NCI-H82 treated with DMSO at 0.1 percent for 48 hours (cell line): ENCODE data around the gene PHETA2.

Experiments
- DNase-seq: peaks from one replicate; lab custom pipeline; 2025; ENCODE audit not compliant: unreplicated experiment; lab: John Stamatoyannopoulos, UW

PHETA2 gene, protein sequence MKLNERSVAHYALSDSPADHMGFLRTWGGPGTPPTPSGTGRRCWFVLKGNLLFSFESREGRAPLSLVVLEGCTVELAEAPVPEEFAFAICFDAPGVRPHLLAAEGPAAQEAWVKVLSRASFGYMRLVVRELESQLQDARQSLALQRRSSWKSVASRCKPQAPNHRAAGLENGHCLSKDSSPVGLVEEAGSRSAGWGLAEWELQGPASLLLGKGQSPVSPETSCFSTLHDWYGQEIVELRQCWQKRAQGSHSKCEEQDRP

GRCh38 chr22:42074132-42074811 lies at the start of gene PHETA2:
Gene PHETA2, plus strand, starts transcription at chr22:42074248. Its CDS starts 3,046 bp downstream, at chr22:42077294.
- no peak for DNase-seq

DNA sequence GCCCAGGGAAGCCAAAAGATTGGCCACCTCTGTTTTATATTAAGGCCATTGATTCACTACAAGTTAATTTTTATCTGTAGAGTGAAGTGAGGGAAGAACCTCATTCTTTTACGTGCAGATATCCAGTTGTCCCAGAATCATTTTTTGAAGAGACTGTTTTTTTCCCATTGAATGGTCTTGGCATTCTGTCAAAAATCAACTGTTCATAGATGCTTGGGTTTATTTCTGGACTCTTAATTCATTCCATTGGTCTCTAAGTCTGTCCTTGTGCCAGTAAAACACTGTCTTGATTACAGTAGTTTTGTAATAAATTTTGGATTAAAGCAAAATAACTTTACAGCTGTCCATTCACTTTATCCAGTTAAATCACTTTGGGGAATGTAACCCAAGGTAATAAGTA lies 48.6 kb upstream of the PHETA2 start:
- no peak for DNase-seq

DNA sequence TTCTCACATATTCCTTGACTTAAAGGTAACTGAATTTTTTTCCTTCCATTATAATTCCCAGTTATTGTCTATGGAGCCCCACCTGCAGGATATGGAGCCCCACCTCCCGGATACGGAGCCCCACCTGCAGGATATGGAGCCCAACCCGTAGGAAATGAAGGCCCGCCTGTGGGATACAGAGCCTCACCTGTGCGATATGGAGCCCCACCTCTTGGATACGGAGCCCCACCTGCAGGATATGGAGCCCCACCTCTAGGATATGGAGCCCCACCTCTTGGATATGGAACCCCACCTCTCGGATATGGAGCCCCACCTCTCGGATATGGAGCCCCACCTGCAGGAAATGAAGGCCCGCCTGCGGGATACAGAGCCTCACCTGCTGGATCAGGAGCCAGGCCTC lies 47.3 kb upstream of the PHETA2 start:
- no peak for DNase-seq

DNA sequence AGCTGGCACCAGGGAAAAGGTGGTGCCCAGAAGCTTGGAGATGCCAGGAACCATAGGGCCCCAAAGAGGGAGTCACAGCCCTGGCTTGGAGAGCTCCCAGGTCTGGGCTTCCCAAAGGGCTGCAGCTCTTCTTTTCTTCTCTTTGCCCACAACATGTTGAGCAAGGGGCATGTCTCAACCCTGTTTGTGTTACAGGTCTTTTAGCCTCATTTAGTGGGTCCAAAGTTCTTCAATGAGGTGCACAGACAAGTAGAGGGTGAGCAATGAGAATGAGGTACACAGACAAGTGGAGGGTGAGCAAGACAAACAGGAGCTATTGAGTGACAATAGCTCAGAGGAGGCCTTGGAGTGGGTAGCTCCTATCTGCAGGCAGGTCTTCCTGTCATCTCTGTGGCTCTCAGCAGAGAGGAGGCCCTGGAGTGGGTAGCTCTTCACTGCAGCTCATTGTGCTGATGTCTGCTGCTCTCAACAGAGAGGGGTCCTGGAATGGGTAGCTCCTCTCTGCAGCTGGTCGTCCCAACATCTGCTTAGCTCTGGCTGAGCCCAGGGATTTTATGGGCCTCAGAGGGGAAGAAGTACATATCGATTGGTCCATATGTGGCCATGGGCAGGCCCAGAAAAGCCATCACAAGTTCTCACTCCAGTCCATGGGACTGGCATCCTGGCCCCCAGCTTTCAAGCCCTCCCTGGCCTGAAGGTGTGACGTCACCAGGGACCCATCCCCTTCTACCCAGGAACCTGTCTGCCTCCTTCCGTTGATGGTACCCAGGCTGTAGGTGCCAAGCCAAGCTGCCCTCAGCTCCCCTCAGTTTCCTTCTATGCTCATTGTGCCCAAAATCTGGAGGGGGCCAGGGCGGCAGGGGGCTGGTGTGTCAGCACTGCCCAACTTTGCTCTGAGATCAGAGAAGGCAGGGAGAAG lies 40.5 kb upstream of the PHETA2 start:
- DNase-seq = no peak

GRCh38 chr22:42035256-42035655 lies 38.8 kb upstream of the PHETA2 start:
- no peak for DNase-seq

DNA sequence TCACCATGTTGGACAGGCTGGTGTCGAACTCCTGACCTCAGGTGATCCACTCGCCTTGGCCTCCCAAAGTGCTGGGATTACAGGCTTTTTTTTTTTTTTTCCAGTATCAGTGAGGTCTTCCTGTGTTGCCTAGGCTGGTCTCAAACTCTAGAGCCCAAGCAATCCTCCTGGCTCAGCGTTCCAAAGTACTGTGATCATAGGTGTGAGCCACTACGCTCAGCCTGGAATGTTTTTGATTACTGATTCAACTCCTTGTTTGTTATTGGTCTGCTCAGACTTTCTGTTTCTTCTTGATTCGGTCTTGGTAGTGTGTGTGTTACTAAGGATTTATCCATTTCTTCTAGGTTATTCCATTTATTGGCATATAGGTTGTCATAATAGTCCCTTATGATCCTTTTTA lies 34.8 kb upstream of the PHETA2 start:
- no peak for DNase-seq

- DNase-seq = no peak
Measured at GRCh38 chr22:42041784-42042183, 32.3 kb upstream of the PHETA2 start.

DNA sequence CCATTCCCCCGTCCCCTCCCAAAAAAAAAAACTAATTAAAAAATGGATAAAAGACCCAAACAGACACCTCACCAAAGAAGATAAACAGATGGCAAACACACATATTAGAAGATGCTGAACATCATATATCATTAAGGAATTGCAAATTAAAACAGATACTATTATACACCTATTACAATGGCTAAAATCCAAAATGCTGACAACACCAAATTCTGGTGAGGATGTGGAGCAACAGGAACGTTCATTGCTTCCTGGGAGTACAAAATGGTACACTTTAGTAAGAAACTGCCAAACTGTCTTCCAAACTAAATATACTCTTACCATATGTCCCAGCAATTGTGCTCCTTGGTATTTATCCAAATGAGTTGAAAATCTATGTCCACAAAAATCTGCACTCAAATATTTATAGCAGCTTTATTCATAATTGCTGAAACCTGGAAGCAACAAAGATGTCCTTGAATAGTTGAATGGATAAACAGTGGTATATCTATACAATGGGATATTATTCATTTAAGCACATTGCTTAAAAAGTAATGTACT lies 23.3 kb upstream of the PHETA2 start:
- DNase-seq = no peak

DNA sequence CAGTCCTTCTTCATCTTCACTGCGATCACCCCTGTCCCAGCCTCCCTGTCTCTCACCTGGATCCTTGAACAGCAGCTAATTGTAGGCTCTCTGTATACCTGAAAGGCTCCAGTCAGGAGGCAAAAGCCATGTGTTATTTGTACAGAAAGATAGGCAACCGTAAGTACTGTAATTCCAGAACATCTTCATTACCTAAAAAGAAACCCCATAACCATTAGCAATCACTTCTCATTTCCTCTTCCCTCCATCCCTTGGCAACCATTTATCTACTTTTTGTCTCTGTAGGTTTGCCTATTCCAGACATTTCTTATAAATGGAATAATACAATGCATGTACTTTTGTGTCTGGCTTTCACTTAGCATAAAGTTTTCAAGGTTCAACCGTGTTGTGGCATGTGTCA lies 21.3 kb upstream of the PHETA2 start:
- DNase-seq = no peak

GRCh38 chr22:42056757-42057511 lies 17.1 kb upstream of the PHETA2 start:
- no peak for DNase-seq

DNA sequence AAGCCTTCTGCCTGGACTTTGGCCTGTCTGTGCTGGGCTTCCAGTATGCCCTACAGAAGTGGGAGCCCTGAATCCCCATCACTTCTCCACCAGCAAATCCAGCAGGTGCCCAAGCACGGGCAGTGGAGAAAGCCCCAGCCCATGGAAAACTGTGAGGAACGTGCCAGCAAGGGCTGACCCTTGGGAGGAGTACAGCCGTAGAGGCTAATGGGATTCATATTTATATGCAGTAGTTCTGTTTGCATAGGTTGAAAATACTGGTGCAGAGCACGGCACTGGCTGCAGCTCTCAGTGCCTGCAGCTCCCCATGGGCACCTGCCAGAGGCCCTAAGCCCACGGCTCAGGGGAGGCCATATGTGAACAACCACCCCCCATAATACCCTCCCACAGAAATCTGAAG lies 13.6 kb upstream of the PHETA2 start:
- DNase-seq = no peak

GRCh38 chr22:42061041-42061440 lies 13.0 kb upstream of the PHETA2 start:
- DNase-seq = no peak

GRCh38 chr22:42062506-42063170 lies 11.4 kb upstream of the PHETA2 start:
- DNase-seq = no peak

- DNase-seq = no peak
Measured at GRCh38 chr22:42064629-42065028, 9.4 kb upstream of the PHETA2 start.

DNA sequence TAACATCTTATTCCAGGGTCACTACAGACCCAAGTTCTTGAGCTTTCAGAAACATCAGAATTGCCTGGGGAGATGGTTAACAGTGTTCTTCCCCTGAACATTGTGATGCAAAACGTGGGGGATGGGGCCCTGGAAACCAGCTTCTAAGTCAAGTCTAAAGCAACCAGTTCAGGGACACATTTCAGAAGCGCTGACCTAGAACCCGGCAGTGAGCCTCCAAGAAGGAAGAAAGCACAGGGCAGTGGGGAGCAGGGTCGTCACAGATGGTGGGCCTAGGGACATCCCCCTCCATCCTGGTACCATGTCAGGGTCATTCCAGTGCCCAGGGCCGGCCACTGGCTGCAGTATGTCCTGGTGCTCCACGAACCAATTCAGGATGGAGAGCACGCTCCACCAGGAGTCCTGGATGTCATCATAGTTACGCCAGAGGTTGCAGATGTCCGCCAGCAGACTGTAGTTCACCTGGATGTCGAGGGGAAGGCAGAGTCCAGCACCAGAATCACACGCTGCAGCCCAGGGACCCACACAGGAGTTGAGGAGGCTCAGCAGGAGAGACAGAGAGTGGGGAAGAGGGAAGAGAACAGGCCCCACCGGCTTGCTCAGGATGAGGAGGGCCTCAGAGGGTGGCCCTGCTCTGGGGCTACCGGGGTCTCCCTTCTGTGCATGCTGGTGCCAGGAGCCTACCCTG lies 8.5 kb upstream of the PHETA2 start:
- no peak for DNase-seq

GRCh38 chr22:42066126-42066761 lies 7.8 kb upstream of the PHETA2 start:
- DNase-seq = no peak

DNA sequence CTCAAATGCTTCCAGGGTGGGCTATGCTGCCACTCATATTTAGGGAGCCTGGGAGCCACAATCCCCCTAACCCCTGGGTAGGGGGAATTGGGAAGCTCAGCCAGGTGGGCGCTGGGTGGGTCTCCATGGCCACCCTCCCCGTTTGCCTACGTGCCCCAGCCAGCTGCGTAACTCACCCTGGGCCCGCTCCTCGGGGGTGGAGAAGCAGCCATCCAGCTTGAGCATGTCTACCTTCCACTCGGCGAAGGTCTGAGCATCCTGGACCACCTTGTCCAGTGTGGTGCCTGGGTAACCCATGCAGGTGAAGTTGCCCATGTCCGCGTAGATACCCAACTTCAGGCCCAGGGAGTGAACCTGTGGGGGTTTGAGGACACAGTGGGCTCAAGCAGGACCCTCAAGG lies 7.1 kb upstream of the PHETA2 start:
- DNase-seq = no peak

GRCh38 chr22:42067671-42068251 lies 6.3 kb upstream of the PHETA2 start:
- no peak for DNase-seq

DNA sequence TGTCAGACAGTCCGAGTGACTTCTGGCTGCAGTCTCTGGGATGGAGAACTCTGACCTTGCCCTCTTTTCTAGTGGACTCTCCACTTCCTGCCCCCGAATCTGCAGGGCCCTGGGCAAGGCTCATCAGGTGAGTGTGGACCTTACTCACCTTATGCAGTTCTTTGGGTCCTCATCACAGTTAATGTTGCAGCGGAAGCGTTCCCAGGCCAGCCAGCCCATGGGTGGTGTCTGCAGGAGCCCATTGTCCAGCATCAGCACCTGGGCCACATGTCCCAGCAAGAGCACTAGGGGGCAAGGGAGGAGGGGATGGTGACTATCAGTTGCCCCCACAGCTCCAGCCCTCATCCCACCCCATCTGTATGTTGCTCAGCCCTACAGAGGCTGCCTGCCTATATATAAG lies 5.8 kb upstream of the PHETA2 start:
- no peak for DNase-seq
